ACC112 (cell line): ENCODE results near the gene ARL5A.

ENCODE experiments used
- H2AFZ ChIP-seq: fragments of 200-600 bp; sonication (generic); one replicate; pipeline ENCODE4 v1.6.0; 2017; ENCODE audit warnings: antibody characterized with exemption, low read length; ENCODE audit not compliant: unreplicated experiment
- H3K27ac ChIP-seq: fragments of 200-600 bp; sonication (generic); 2 replicates; pipeline ENCODE4 v1.5.1; 2014; ENCODE audit warnings: low read depth, mild to moderate bottlenecking, antibody characterized with exemption, low read length, moderate library complexity
- H3K27me3 ChIP-seq: fragments of 200-600 bp; sonication (generic); 2 replicates; pipeline ENCODE4 v1.6.1; 2014; ENCODE audit warnings: mild to moderate bottlenecking, antibody characterized with exemption, low read length, moderate library complexity, mixed read lengths; ENCODE audit not compliant: insufficient read depth
- H3K36me3 ChIP-seq: fragments of 200-600 bp; sonication (generic); 2 replicates; pipeline ENCODE4 v1.6.1; 2016; ENCODE audit warnings: mild to moderate bottlenecking, antibody characterized with exemption, low read length, moderate library complexity, mixed read lengths; ENCODE audit not compliant: insufficient read depth
- H3K4me1 ChIP-seq: fragments of 200-600 bp; sonication (generic); one replicate; pipeline ENCODE4 v1.6.1; 2016; ENCODE audit warnings: low read length, mixed read lengths; ENCODE audit not compliant: insufficient read depth, unreplicated experiment, control insufficient read depth
- H3K4me3 ChIP-seq: fragments of 200-600 bp; sonication (generic); 2 replicates; pipeline ENCODE4 v1.5.1; 2014; ENCODE audit warnings: mild to moderate bottlenecking, low read depth, low read length
- H3K79me2 ChIP-seq: fragments of 200-600 bp; sonication (generic); one replicate; pipeline ENCODE4 v1.6.0; 2016; ENCODE audit warnings: low read length; ENCODE audit not compliant: control insufficient read depth, unreplicated experiment, insufficient read depth

Gene ARL5A

DNA sequence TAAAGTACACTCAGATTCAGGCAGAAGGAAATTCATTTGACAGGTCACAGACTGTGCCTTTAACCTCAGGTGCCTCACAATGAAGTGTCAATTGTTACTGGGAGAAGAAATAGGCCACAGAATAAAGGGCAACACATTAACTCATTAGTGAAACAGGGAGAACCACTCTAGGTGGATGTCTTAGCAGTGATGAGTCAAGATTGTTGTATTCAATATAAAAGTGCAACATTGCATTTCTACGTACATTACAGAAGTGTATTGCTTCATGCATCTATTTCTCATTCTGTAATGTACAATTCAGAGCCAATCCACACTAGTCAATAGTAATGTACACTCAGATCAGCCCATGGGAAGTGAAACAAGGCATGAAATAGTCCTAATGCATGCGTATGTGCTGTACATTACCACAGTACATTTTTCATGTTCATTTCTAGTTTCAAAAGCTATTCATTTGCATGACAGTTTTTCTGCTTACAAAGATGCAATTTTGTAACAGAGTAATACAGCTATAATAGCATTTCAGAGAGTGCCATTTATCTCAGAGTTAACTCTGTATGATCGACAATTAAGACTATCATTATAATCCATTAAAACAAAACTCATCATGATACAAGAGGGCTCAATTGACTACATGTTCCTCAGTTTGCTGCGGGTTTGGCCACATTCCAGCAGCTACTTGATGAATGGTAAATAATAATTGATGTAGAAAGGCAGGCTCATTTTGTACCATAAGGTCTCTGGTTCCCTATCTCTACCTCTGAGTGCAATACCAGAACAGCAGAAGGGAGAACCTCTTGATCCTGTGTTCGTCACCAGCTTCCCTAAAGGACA lies 12.2 kb upstream of the ARL5A start:
- Histone ChIP-seq H3K27me3 (no peaks in the 10 kb centered on the region), H3K79me2 (no peaks in the 10 kb centered on the region), H2AFZ (no peak overlapping the region), H3K27ac (no peak overlapping the region), H3K36me3 (no peaks in the 10 kb centered on the region), H3K4me1 (no peaks in the 10 kb centered on the region), H3K4me3 (no peak overlapping the region)

DNA sequence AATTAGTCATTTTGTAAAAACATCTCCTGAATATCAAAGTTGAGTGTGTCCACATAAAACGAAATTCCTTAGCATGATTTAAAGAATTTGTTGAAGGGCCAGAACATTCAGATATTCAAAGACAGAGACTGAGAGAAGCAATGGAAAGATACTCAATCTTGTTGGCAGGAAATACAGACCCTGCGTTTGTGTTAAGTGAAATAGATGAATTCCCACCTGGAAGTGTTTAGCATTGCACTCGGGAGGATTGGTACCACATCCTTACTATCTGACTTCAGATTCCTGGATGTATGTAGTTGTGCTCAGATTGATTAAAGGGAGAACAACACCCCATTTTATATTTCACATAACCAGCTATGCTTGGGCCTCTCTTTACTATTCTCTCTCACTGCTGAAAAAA lies 9.7 kb upstream of the ARL5A start:
- Histone ChIP-seq H3K4me3 (no peak overlapping the region), H3K27ac (no peak overlapping the region), H3K79me2 (no peaks in the 10 kb centered on the region), H2AFZ (no peak overlapping the region), H3K36me3 (no peaks in the 10 kb centered on the region), H3K27me3 (no peaks in the 10 kb centered on the region), H3K4me1 (no peaks in the 10 kb centered on the region)

GRCh38 chr2:151833984-151834383 lies 5.8 kb upstream of the ARL5A start:
- no peak overlapping the region for H3K27ac ChIP-seq
- H3K36me3 ChIP-seq: no peaks in the 10 kb centered on the region
- no peaks in the 10 kb centered on the region for H3K79me2 ChIP-seq
- no peak overlapping the region for H3K4me3 ChIP-seq
- no peak overlapping the region for H2AFZ ChIP-seq
- H3K4me1 ChIP-seq: no peaks in the 10 kb centered on the region
- H3K27me3 ChIP-seq: no peaks in the 10 kb centered on the region

GRCh38 chr2:151830961-151831360 lies 2.7 kb upstream of the ARL5A start:
- Histone ChIP-seq H2AFZ (no peak overlapping the region), H3K27ac (no peak overlapping the region), H3K36me3 (no peaks in the 10 kb centered on the region), H3K4me1 (peaks cover 4% of the 10 kb centered on the region), H3K4me3 (no peak overlapping the region), H3K79me2 (peaks cover 21% of the 10 kb centered on the region), H3K27me3 (no peaks in the 10 kb centered on the region)

- Histone ChIP-seq H2AFZ (peak overlapping the region; percentile 99), H3K4me3 (peak overlapping the region; percentile 98), H3K79me2 (peaks cover 41% of the 10 kb centered on the region), H3K27ac (no peak overlapping the region), H3K4me1 (peaks cover 11% of the 10 kb centered on the region), H3K27me3 (no peaks in the 10 kb centered on the region), H3K36me3 (no peaks in the 10 kb centered on the region)
These were observed 686 bp upstream of the ARL5A start for GRCh38 chr2:151828890-151829324.

DNA sequence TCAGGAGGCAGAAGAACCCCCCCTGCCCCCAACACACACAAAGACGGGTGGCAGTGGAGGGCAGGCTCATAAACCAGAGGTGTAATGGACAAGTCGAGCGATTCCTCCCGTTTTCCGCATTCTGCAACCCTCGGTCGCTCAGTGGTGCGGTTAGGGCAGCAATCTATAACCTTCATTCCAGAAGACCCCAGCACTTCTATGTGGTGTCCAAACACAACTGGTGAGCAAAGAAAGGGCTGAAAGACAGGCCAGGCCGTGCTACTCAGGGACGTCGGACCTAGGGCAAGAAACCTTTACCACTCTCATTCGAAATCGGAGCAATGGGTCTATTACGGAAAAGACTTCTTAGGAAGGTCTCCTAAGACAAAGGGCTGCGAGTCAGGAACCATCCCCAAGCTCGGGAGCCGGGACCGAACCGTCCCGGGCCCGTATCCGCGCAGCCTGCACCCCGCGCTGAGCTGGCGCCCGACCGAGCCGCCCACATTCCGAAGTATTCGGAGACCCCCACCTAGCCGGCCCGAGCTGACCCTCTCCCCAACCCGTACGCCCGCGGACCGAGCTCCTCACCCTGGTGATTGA lies 568 bp downstream of the ARL5A start:
- peaks cover 22% of the 10 kb centered on the region for H3K4me1 ChIP-seq
- no peaks in the 10 kb centered on the region for H3K27me3 ChIP-seq
- peak overlapping the region; percentile 92 for H2AFZ ChIP-seq
- H3K36me3 ChIP-seq: no peaks in the 10 kb centered on the region
- peaks cover 54% of the 10 kb centered on the region for H3K79me2 ChIP-seq
- peak overlapping the region; percentile 98 for H3K4me3 ChIP-seq
- H3K27ac ChIP-seq: peak overlapping the region; percentile 19; the same call in 1 of the 2 replicates

DNA sequence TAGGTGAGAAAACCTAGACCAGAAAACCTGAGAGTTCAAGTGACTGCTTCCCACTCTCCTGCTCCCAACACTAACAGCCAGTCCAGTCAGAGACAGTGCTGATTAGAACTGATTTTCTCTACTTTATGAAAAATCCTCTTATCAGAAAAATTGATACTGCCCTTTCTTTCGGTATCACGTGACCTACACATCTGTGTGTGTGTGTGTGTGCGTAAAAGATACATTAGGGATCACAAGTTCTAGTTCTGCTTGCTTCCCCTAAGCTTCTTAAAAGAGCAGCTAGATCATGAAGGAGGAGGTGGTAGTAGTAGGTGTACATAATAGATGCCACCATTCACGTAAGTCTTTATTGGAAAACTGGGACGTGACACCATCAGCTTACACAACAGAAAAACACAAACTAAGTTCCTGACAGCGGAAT lies 1.5 kb downstream of the ARL5A start:
- Histone ChIP-seq H3K27ac (no peak overlapping the region), H3K36me3 (no peaks in the 10 kb centered on the region), H3K79me2 (peaks cover 61% of the 10 kb centered on the region), H2AFZ (peak overlapping the region; percentile 58), H3K27me3 (no peaks in the 10 kb centered on the region), H3K4me3 (peak overlapping the region; percentile 98), H3K4me1 (peaks cover 24% of the 10 kb centered on the region)

- no peaks in the 10 kb centered on the region for H3K27me3 ChIP-seq
- H2AFZ ChIP-seq: no peak overlapping the region
- peaks cover 24% of the 10 kb centered on the region for H3K4me1 ChIP-seq
- H3K79me2 ChIP-seq: peaks cover 75% of the 10 kb centered on the region
- H3K4me3 ChIP-seq: no peak overlapping the region
- no peak overlapping the region for H3K27ac ChIP-seq
- H3K36me3 ChIP-seq: no peaks in the 10 kb centered on the region
These were observed 3.3 kb downstream of the ARL5A start for GRCh38 chr2:151824886-151825285.

DNA sequence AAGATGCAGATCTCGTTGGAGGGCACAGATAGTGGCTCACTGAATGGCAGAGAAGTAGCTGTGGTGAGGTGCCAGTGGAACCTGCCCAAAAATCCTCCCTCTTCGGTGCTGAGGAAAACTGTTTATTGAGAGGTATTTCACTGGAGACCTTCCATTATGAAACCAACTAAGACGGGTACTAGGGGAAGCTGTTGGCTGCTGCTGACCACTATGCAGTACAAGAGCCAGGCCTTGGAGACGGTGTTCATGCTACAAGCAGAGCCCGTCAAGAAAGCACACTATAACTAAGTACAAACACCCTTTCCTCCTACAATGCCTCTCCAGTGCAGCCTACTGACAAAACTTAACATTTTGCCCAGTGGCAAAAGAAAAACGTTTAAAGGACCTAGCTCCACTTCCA lies 4.6 kb downstream of the ARL5A start:
- Histone ChIP-seq H3K27me3 (no peaks in the 10 kb centered on the region), H3K27ac (no peak overlapping the region), H3K79me2 (peaks cover 86% of the 10 kb centered on the region), H3K4me1 (peaks cover 24% of the 10 kb centered on the region), H2AFZ (no peak overlapping the region), H3K4me3 (no peak overlapping the region), H3K36me3 (no peaks in the 10 kb centered on the region)

- Histone ChIP-seq H2AFZ (no peak overlapping the region), H3K79me2 (peaks cover 79% of the 10 kb centered on the region), H3K4me1 (peaks cover 18% of the 10 kb centered on the region), H3K36me3 (no peaks in the 10 kb centered on the region), H3K27me3 (no peaks in the 10 kb centered on the region), H3K27ac (no peak overlapping the region), H3K4me3 (no peak overlapping the region)
These were observed 8.3 kb downstream of the ARL5A start for GRCh38 chr2:151819920-151820319.

DNA sequence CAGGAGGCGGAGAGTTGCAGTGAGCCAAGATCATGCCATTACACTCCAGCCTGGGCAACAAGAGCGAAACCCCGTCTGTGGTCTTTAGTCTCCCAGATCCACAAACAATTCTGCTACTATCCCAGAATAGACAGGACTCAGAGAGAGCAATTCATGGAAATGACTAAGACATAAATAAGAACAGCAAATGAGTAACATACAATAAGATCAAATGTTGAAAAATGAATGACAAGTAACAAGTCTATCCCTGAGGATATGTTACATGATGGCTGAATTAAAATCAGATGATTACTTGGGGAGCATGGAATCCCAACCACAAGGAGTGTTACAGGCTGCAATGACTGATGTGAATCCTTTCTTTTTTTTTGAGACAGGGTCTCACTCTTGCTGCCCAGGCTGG lies 10.3 kb downstream of the ARL5A start:
- H3K36me3 ChIP-seq: peaks cover under 1% of the 10 kb centered on the region; the same call in 1 of the 2 replicates
- peaks cover 60% of the 10 kb centered on the region for H3K79me2 ChIP-seq
- H3K27ac ChIP-seq: no peak overlapping the region
- peaks cover 5% of the 10 kb centered on the region for H3K4me1 ChIP-seq
- no peaks in the 10 kb centered on the region for H3K27me3 ChIP-seq
- H2AFZ ChIP-seq: no peak overlapping the region
- no peak overlapping the region for H3K4me3 ChIP-seq
